Measurements from ENCODE around the gene ITPRID2. TPM values are rescaled to one million over a fixed set of nuclear protein-coding genes. Genes with fewer than 3 reads are reported as not detected.

The ITPRID2 gene
- total RNA-seq, 4 donors from 2014 or later, result 69.3 to 175 (median 123) TPM

DNA sequence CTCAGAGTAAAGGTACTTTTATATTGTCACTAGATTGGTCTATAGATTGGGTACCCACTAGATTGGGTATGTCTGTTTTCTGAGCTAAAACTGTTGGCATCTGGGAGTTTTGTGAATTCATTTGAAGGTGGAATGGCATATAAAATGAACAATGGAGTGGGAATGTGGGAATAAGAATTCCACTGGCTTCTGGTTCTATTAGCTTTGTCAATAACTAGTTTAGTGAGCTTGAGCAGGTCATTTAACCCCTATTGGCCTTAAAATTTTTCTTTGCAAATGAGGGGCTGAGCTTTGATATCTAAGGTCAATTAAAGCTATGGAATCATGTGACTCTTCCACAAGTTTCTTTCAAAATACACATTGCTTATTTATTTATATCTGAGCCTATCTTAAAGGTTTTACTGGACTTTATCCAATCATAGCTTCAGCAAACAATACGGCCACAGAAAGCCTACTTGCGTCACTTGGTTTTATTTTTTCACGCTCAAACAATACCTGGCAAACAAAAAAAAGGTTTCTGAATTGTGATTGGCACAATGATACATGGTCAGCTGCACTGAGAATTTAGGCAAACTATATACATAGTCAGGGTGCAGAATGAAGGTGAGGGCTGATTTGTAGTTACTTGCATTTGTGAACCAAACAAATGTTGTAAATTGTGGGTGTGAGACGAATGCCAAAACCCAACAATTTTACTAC, 28.8 kb upstream of the ITPRID2 start:
- Histone ChIP-seq H3K9me3 (no peaks in the 10 kb centered on the region), H3K4me1 (no peaks in the 10 kb centered on the region), H3K27me3 (no peaks in the 10 kb centered on the region), H3K27ac (no peak overlapping the region), H3K4me3 (no peak overlapping the region), H3K36me3 (no peaks in the 10 kb centered on the region)
- no peak for DNase-seq
- TF ChIP-seq POLR2A (IDR thresholded peaks at IDR 0.05), result no peak
- TF ChIP-seq, protein P1, sequence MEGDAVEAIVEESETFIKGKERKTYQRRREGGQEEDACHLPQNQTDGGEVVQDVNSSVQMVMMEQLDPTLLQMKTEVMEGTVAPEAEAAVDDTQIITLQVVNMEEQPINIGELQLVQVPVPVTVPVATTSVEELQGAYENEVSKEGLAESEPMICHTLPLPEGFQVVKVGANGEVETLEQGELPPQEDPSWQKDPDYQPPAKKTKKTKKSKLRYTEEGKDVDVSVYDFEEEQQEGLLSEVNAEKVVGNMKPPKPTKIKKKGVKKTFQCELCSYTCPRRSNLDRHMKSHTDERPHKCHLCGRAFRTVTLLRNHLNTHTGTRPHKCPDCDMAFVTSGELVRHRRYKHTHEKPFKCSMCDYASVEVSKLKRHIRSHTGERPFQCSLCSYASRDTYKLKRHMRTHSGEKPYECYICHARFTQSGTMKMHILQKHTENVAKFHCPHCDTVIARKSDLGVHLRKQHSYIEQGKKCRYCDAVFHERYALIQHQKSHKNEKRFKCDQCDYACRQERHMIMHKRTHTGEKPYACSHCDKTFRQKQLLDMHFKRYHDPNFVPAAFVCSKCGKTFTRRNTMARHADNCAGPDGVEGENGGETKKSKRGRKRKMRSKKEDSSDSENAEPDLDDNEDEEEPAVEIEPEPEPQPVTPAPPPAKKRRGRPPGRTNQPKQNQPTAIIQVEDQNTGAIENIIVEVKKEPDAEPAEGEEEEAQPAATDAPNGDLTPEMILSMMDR (IDR thresholded peaks at IDR 0.05), result no peak

DNA sequence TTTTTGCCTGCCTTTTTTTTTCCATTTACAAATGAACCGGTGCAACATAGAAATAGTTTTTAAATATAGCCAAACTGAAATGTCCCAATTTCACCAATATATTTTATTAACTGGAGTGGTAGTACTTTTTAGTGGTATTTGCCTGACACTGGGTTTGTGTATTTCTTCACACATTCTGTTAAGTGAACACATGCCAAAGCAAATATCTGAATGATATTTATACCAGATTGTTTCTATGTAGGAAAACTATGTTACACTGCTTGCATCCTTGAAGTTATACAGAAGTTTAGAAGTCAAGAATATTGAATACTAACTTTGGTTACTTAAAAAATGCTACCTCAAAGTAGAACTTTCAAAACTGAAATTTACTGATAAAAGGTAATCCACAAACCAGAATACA, 19.4 kb upstream of the ITPRID2 start:
- Histone ChIP-seq H3K4me3 (no peak overlapping the region), H3K36me3 (no peaks in the 10 kb centered on the region), H3K27ac (no peak overlapping the region), H3K9me3 (no peaks in the 10 kb centered on the region), H3K4me1 (no peaks in the 10 kb centered on the region), H3K27me3 (no peaks in the 10 kb centered on the region)
- TF ChIP-seq POLR2A (IDR thresholded peaks at IDR 0.05), result no peak
- DNase-seq, result no peak

DNA sequence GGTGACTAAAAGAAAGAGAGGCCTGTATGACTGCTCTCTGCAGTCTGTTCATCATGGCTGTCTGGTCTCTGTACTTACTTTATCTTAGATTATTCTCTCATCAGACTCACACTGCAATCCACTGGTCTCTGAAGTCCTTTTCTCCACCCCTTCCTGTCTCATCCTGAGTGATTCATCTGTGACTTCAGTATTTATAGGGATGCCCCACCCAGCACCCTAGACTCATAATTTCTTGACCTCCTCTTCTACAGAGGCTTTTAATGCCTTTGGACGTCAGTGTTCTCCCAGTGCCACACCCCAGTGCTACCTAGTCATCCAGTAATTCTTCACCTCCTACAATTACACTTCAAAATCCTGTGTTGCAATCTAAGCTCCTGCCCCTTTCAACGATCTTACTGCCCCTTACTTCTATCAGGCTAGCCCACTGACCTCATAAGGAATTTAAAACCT, 14.9 kb upstream of the ITPRID2 start:
- Histone ChIP-seq H3K9me3 (no peaks in the 10 kb centered on the region), H3K36me3 (no peaks in the 10 kb centered on the region), H3K4me1 (no peaks in the 10 kb centered on the region), H3K27me3 (no peaks in the 10 kb centered on the region), H3K4me3 (no peak overlapping the region), H3K27ac (peak overlapping the region in 2 of 4 donors; percentile 47 to 71)
- DNase-seq, result peak in 1 of 3 donors; percentile 74
- TF ChIP-seq POLR2A (IDR thresholded peaks at IDR 0.05), result peak in 1 of 2 donors; percentile 53
- TF ChIP-seq, protein P1 (IDR thresholded peaks at IDR 0.05), result no peak

DNA sequence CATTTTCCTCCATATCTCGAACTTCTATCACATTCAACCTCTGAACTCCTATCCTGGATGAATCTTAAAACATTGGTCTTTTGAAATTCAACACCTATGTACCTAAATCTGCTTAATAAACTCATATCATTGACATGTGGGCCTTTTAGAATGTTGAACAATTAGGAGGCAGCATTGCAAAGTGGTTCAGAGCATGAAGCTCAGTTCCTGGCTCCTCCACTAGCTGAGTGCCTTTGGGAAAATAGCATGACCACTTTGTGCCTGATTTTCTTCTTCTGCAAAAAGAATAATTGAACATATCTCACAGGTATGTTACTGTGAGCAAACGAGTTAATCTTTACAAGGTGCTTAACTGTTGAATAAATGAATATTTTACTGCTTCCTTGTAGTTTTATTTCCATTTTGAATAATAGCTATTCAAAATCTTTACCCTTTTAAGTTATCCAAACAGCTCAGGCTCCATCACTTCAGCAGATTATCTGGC, 14.3 kb upstream of the ITPRID2 start:
- DNase-seq, result no peak
- Histone ChIP-seq H3K27ac (peak overlapping the region in 2 of 4 donors; percentile 13 to 71), H3K27me3 (no peaks in the 10 kb centered on the region), H3K4me3 (no peak overlapping the region), H3K9me3 (no peaks in the 10 kb centered on the region), H3K4me1 (no peaks in the 10 kb centered on the region), H3K36me3 (no peaks in the 10 kb centered on the region)
- TF ChIP-seq, protein P1 (IDR thresholded peaks at IDR 0.05), result no peak
- TF ChIP-seq POLR2A (IDR thresholded peaks at IDR 0.05), result no peak

DNA sequence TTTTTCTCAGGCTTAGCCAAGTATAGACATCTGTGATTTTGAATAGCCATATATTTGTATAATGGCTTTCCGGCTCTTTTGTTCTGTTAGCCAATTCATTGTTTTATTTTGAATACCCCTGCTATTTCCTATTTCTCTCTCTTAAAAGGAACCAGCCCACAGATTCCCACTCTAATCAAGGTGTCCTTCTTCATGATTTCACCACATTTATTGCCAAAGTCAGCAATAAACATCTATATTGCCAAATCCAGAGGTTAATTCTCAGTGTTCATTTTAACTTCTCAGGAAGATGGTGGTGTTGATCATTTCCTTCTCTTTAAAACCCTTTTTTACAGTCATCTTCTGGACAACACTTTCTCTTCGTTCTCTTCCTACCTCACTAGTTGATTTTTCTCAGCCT, 13.1 kb upstream of the ITPRID2 start:
- H3K9me3 ChIP-seq, result no peaks in the 10 kb centered on the region
- H3K27ac ChIP-seq, result no peak overlapping the region
- H3K36me3 ChIP-seq, result no peaks in the 10 kb centered on the region
- no peak for TF ChIP-seq POLR2A (IDR thresholded peaks at IDR 0.05)
- TF ChIP-seq, protein P1 (IDR thresholded peaks at IDR 0.05), result no peak
- no peak overlapping the region for H3K4me3 ChIP-seq
- no peaks in the 10 kb centered on the region for H3K4me1 ChIP-seq
- no peak for DNase-seq
- no peaks in the 10 kb centered on the region for H3K27me3 ChIP-seq

DNA sequence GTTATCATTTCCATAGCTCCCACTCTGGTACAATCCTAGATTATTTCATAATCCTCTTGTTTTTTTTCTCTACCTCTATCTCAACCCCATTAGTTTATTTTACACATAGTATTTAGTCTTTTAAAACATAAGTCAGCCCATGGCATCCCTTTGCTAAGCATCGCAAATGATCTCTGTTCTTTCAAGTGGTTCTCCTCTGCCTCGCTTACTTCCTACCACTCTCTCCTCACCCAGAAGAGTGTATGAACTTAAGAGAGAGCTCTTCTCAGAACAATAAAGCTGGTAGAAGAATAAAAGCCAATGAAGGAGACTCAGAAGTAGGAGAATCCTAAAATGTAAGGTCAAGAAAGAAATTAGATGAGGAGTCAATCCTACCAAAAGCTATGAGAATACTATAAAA, 12.2 kb upstream of the ITPRID2 start:
- DNase-seq, result no peak
- Histone ChIP-seq H3K4me3 (no peak overlapping the region), H3K4me1 (no peaks in the 10 kb centered on the region), H3K27me3 (no peaks in the 10 kb centered on the region), H3K36me3 (no peaks in the 10 kb centered on the region), H3K27ac (no peak overlapping the region), H3K9me3 (no peaks in the 10 kb centered on the region)
- TF ChIP-seq POLR2A (IDR thresholded peaks at IDR 0.05), result no peak
